ENCODE measurements around the gene GABPA.
A peak's percentile ranks its signal among the peaks of the same experiment; 100 is the strongest.
"Not testable (repeated sequence)": the region's sequence is repeated elsewhere in the genome, so short reads cannot be mapped to it uniquely, and the experiment has no call there.

Gene GABPA

DNA sequence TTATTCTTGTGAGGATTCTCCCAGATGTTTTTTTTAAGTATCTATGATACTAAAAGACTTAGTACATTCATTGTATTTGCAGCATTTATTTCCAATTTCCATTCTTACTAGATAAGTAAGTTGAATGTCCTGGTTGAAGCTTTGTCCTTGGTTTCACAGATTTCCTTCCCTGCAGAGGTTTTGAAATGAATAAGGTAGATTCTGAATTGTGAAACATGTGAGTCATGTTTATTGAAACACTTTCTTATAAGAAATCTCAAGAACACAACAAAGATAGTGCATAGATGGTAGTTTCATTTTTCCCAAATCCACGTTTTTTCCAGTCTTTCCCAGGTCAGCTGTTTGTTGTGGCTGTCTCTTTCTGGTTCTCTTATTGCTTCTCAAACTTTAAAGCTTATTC lies 24.8 kb downstream of the GABPA start:
- Mint-ChIP-seq H3K27ac (peak overlapping the region; percentile 24), H3K9me3 (no peaks in the 10 kb centered on the region), H3K27me3 (no peaks in the 10 kb centered on the region), H3K4me3 (no peak overlapping the region), H3K36me3 (peaks cover 42% of the 10 kb centered on the region), H3K4me1 (peaks cover 9% of the 10 kb centered on the region)
- ATAC-seq (ENCODE audit: low read depth) (no peak), DNase-seq (ENCODE audit: low spot score in 2 of 2) (no peak)

DNA sequence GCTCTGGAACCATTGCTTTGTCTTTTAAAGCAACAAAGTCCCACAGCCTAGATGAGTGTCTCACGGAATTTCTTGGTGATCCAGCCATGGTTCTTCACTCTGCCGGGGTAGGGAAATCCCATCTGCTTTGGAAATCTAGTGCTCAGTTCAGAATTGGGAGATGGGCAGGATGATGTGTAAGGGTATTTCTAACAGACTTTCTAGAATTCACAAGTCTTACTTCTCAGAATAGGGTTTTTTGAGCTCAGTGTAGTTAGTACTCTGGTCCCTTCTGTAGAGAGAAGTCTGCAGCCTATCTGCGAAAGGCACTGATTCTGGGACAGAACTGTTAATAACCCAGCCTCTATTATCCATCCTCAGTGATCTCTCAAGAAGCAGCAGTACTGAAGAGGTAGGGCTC lies 25.3 kb downstream of the GABPA start:
- peak overlapping the region; percentile 24 for H3K27ac Mint-ChIP-seq

GRCh38 chr21:25760677-25761076 lies 25.9 kb downstream of the GABPA start:
- ATAC-seq (ENCODE audit: low read depth) (no peak), DNase-seq (ENCODE audit: low spot score in 2 of 2) (no peak)
- Mint-ChIP-seq H3K36me3 (peaks cover 44% of the 10 kb centered on the region), H3K27me3 (no peaks in the 10 kb centered on the region), H3K4me3 (no peak overlapping the region), H3K9me3 (no peaks in the 10 kb centered on the region), H3K4me1 (peaks cover 8% of the 10 kb centered on the region), H3K27ac (no peak overlapping the region)

More for the DNA sequence above, 25.3 kb downstream of the GABPA start:
- DNase-seq (ENCODE audit: low spot score in 2 of 2) (no peak), ATAC-seq (ENCODE audit: low read depth) (no peak)
- no peak overlapping the region for H3K4me3 Mint-ChIP-seq
- H3K27me3 Mint-ChIP-seq = no peaks in the 10 kb centered on the region
- H3K9me3 Mint-ChIP-seq = no peaks in the 10 kb centered on the region
- peaks cover 41% of the 10 kb centered on the region for H3K36me3 Mint-ChIP-seq
- peaks cover 9% of the 10 kb centered on the region for H3K4me1 Mint-ChIP-seq

DNA sequence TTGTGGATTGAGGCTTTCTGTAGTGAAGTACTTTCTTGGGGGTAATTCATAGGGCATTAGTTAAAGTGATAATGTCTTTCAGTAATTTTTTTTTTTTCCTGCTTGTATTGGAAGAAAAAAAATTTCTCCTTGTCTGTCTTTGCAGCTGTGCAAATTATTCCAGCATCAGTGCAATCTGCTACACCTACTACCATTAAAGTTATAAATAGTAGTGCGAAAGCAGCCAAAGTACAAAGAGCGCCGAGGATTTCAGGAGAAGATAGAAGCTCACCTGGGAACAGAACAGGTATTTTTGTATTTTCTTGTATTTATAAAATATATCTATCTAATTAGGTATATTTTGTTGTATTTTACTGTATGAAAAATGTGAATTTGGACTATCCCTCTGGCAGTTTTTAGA lies 29.3 kb downstream of the GABPA start:
- Mint-ChIP-seq H3K4me1 (no peaks in the 10 kb centered on the region), H3K27me3 (no peaks in the 10 kb centered on the region), H3K4me3 (no peak overlapping the region), H3K27ac (no peak overlapping the region), H3K9me3 (no peaks in the 10 kb centered on the region), H3K36me3 (peaks cover 38% of the 10 kb centered on the region)
- no peak for DNase-seq (ENCODE audit: low spot score in 2 of 2)
- ATAC-seq (ENCODE audit: low read depth) = no peak

DNA sequence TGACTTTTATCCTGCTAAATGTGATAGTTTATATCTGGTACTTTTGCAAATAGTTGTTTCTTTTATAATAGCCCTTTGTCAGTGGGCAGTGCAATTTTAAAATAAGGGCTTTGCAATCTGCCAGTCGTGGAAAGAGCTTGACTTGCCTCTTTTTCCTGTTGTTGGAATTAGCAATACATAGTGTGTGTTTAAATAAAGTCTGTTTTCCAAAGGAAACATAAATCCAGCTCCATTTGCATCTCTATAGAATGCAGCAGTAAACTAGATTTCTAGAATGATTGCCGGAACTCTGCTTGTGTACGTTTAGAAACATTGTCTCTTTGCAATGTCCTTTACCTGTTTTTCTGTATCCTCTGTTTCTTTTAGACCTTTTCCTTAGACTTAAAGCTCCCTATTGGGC lies 33.1 kb downstream of the GABPA start:
- H3K27me3 Mint-ChIP-seq = no peaks in the 10 kb centered on the region
- no peak overlapping the region for H3K4me3 Mint-ChIP-seq
- no peaks in the 10 kb centered on the region for H3K9me3 Mint-ChIP-seq
- DNase-seq (ENCODE audit: low spot score in 2 of 2) (no peak), ATAC-seq (ENCODE audit: low read depth) (no peak)
- H3K27ac Mint-ChIP-seq = no peak overlapping the region
- H3K4me1 Mint-ChIP-seq = no peaks in the 10 kb centered on the region
- peaks cover 26% of the 10 kb centered on the region for H3K36me3 Mint-ChIP-seq

GRCh38 chr21:25772686-25773085 lies 37.9 kb downstream of the GABPA start:
- DNase-seq (ENCODE audit: low spot score in 2 of 2) = no peak
- H3K9me3 Mint-ChIP-seq = no peaks in the 10 kb centered on the region
- H3K36me3 Mint-ChIP-seq = peaks cover 3% of the 10 kb centered on the region
- peak overlapping the region; percentile 32 for H3K27ac Mint-ChIP-seq
- H3K4me1 Mint-ChIP-seq = no peaks in the 10 kb centered on the region
- ATAC-seq (ENCODE audit: low read depth) = no peak
- H3K27me3 Mint-ChIP-seq = no peaks in the 10 kb centered on the region
- H3K4me3 Mint-ChIP-seq = no peak overlapping the region

DNA sequence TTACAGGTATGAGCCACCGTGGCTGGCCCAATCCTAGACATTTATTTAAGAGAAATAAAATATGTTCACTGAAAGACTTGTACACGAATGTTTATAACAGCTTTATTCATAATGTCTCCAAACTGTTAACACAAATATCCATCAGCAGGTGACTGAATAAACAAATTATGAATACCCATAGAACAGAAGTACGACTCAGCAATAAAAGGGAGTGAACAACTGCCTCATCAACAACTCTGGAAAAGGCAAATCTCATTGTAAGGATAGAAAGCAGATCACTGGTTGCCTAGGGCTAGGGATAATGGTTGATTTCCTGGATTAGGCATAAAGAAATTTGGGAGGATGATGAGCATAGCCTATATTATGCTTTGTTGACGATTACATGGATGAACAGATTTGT lies 41.7 kb downstream of the GABPA start:
- Mint-ChIP-seq H3K4me3 (no peak overlapping the region), H3K9me3 (no peaks in the 10 kb centered on the region), H3K27ac (no peak overlapping the region), H3K36me3 (no peaks in the 10 kb centered on the region), H3K4me1 (no peaks in the 10 kb centered on the region), H3K27me3 (no peaks in the 10 kb centered on the region)
- no peak for ATAC-seq (ENCODE audit: low read depth)
- DNase-seq (ENCODE audit: low spot score in 2 of 2) = no peak

DNA sequence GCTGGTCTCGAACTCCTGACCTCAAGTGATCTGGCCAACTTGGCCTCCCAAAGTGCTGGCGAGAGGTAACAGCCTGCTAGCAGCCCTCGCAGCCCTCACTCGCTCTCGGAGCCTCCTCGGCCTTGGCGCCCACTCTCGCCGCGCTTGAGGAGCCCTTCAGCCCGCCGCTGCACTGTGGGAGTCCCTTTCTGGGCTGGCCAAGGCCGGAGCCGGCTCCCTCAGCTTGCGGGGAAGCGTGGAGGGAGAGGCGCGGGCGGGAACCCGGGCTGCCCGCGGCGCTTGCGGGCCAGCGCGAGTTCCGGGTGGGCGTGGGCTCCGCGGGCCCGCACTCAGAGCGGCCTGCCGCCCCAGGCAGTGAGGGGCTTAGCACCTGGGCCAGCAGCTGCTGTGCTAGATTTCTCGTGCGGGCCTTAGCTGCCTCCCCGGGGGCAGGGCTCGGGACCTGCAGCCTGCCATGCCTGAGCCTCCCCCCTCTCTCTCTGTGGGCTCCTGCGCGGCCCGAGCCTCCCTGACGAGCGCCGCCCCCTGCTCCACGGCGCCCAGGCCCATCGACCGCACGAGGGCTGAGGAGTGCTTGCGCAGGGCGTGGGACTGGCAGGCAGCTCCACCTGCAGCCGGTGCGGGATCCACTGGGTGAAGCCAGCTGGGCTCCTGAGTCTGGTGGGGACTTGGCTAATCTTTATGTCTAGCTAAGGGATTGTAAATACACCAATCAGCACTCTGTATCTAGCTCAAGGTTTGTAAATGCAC lies 43.5 kb downstream of the GABPA start:
- not testable (repeated sequence) for DNase-seq (ENCODE audit: low spot score in 2 of 2); H3K4me3 Mint-ChIP-seq; H3K9me3 Mint-ChIP-seq; H3K27ac Mint-ChIP-seq; H3K27me3 Mint-ChIP-seq; H3K4me1 Mint-ChIP-seq; H3K36me3 Mint-ChIP-seq; ATAC-seq (ENCODE audit: low read depth)

DNA sequence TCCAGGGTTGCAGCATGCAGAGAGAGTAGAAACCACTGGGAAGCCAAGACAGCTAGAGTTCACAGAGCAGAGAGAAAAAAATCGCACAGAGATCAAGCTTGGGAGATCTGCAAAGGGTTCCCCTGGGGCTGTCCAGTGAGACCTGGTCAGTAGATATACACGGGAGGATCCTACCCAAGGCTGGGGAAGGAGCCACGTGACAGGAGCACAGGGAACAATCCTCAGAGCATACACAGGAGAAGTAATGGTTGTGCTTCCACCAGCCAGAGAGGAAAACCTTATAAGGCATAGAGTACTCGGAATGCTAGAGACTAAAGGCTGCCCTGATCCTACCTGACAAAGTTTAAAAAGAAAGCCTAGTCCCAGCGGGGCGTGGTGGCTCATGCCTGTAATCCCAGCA lies 53.9 kb downstream of the GABPA start:
- ATAC-seq (ENCODE audit: low read depth) (no peak), DNase-seq (ENCODE audit: low spot score in 2 of 2) (no peak)
- no peak overlapping the region for H3K4me3 Mint-ChIP-seq
- peaks cover 3% of the 10 kb centered on the region for H3K9me3 Mint-ChIP-seq
- H3K27ac Mint-ChIP-seq = no peak overlapping the region
- H3K36me3 Mint-ChIP-seq = no peaks in the 10 kb centered on the region
- peaks cover 9% of the 10 kb centered on the region for H3K4me1 Mint-ChIP-seq
- peaks cover 9% of the 10 kb centered on the region for H3K27me3 Mint-ChIP-seq

GRCh38 chr21:25790122-25790877 lies 55.5 kb downstream of the GABPA start:
- Mint-ChIP-seq H3K27ac (no peak overlapping the region), H3K4me3 (peak overlapping the region; percentile 80), H3K4me1 (peaks cover 9% of the 10 kb centered on the region), H3K9me3 (no peaks in the 10 kb centered on the region), H3K36me3 (no peaks in the 10 kb centered on the region), H3K27me3 (peaks cover 9% of the 10 kb centered on the region)
- ATAC-seq (ENCODE audit: low read depth) = peak; percentile 58
- DNase-seq (ENCODE audit: low spot score in 2 of 2) = no peak

DNA sequence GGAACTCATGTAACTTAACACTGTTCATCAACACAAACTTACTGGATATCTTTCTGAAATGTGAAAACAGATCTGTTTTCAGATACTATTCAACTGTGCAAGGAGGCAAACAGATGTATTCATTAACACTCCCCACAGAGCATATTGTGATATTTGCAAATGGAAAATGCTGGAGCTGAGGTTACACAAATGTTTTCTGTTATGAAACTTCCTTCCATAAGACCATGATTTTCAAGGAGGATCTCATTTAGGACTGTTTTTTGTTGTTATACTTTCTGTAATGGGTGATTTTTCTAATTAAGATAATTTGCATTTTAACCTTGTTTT lies 56.1 kb downstream of the GABPA start:
- H3K27me3 Mint-ChIP-seq = peaks cover 14% of the 10 kb centered on the region
- no peak overlapping the region for H3K27ac Mint-ChIP-seq
- no peaks in the 10 kb centered on the region for H3K9me3 Mint-ChIP-seq
- no peak for ATAC-seq (ENCODE audit: low read depth)
- no peak for DNase-seq (ENCODE audit: low spot score in 2 of 2)
- H3K36me3 Mint-ChIP-seq = no peaks in the 10 kb centered on the region
- H3K4me1 Mint-ChIP-seq = peaks cover 9% of the 10 kb centered on the region
- peak overlapping the region; percentile 80 for H3K4me3 Mint-ChIP-seq

GRCh38 chr21:25791319-25791718 lies 56.5 kb downstream of the GABPA start:
- peaks cover 14% of the 10 kb centered on the region for H3K27me3 Mint-ChIP-seq
- H3K4me1 Mint-ChIP-seq = peaks cover 9% of the 10 kb centered on the region
- ATAC-seq (ENCODE audit: low read depth) (no peak), DNase-seq (ENCODE audit: low spot score in 2 of 2) (no peak)
- no peaks in the 10 kb centered on the region for H3K36me3 Mint-ChIP-seq
- H3K9me3 Mint-ChIP-seq = no peaks in the 10 kb centered on the region
- H3K4me3 Mint-ChIP-seq = no peak overlapping the region
- H3K27ac Mint-ChIP-seq = no peak overlapping the region

- Mint-ChIP-seq H3K27ac (no peak overlapping the region), H3K27me3 (peaks cover 11% of the 10 kb centered on the region), H3K4me1 (peaks cover 5% of the 10 kb centered on the region), H3K4me3 (peak overlapping the region; percentile 11), H3K36me3 (no peaks in the 10 kb centered on the region), H3K9me3 (no peaks in the 10 kb centered on the region)
- ATAC-seq (ENCODE audit: low read depth) (peak; percentile 98), DNase-seq (ENCODE audit: low spot score in 2 of 2) (peak; percentile 77 to 80)
Measured at GRCh38 chr21:25801217-25802014, 66.6 kb downstream of the GABPA start.

GRCh38 chr21:25806060-25806459 lies 71.3 kb downstream of the GABPA start:
- peaks cover 5% of the 10 kb centered on the region for H3K4me1 Mint-ChIP-seq
- DNase-seq (ENCODE audit: low spot score in 2 of 2) = no peak
- H3K9me3 Mint-ChIP-seq = no peaks in the 10 kb centered on the region
- no peaks in the 10 kb centered on the region for H3K36me3 Mint-ChIP-seq
- ATAC-seq (ENCODE audit: low read depth) = no peak
- H3K4me3 Mint-ChIP-seq = no peak overlapping the region
- H3K27ac Mint-ChIP-seq = no peak overlapping the region
- peaks cover 14% of the 10 kb centered on the region for H3K27me3 Mint-ChIP-seq
